Activated naive CD8-positive, alpha-beta T cell treated with anti-CD3 and anti-CD28 coated beads for 36 hours (primary cell): ENCODE data around the gene RBMY1E. TPM values are rescaled to one million over a fixed set of nuclear protein-coding genes. Genes with fewer than 3 reads are reported as not detected.
"Not testable (repeated sequence)": the region's sequence is repeated elsewhere in the genome, so short reads cannot be mapped to it uniquely, and the experiment has no call there.

ENCODE experiments used
- DNase-seq: peaks from one replicate; pipeline ENCODE4 v3.0.0; 2021
- H3K27ac Mint-ChIP-seq: one replicate; pipeline ENCODE4 v1.8.0; 2022; ENCODE audit warnings: mild to moderate bottlenecking, moderate library complexity, mixed read lengths
- H3K27me3 Mint-ChIP-seq: one replicate; pipeline ENCODE4 v1.8.0; 2022; ENCODE audit warnings: mild to moderate bottlenecking, mixed read lengths
- H3K36me3 Mint-ChIP-seq: one replicate; pipeline ENCODE4 v1.8.0; 2021; ENCODE audit warnings: mild to moderate bottlenecking, mixed read lengths
- H3K4me1 Mint-ChIP-seq: one replicate; pipeline ENCODE4 v1.8.0; 2021; ENCODE audit warnings: mixed read lengths
- H3K4me3 Mint-ChIP-seq: one replicate; pipeline ENCODE4 v1.8.0; 2022; ENCODE audit warnings: mild to moderate bottlenecking, moderate library complexity, mixed read lengths
- H3K9me3 Mint-ChIP-seq: one replicate; pipeline ENCODE4 v1.8.0; 2022; ENCODE audit warnings: mixed read lengths
- total RNA-seq, 2 experiments: library from RNA; stranded (reverse); gene quantifications; one replicate each; pipeline ENCODE4 v1.2.3, GENCODE V29; 2021

The RBMY1E gene
- total RNA-seq: not detected

DNA sequence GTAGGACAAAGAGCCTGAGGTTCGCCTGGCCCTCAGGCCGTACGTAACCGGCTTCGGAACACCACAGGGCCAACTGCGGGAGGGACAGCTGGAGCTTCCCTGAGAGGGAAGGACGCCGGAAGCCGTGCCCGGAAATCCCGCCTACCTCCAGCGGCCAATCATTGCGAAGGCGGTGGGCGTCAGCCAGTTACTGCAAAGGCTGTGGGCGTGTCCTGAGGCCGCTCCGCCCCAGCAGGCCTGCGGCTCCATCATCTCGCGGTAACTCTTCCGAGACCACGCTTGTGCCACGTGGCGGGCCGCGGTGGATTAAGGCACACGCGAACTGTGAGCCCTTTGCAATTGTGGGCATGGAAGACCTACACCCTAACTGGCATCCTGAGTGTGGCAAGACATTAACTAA, at the start of gene RBMY1E:
TSS of gene RBMY1E (minus strand) at position 101 of the 400 bp plus-strand sequence. CDS start 1,978 bp downstream, outside the sequence.
- H3K36me3 Mint-ChIP-seq, H3K4me3 Mint-ChIP-seq, H3K9me3 Mint-ChIP-seq, H3K4me1 Mint-ChIP-seq, H3K27ac Mint-ChIP-seq, DNase-seq, H3K27me3 Mint-ChIP-seq: not testable (repeated sequence)

- not testable (repeated sequence) for DNase-seq, H3K4me3 Mint-ChIP-seq, H3K27ac Mint-ChIP-seq, H3K27me3 Mint-ChIP-seq, H3K36me3 Mint-ChIP-seq, H3K4me1 Mint-ChIP-seq, H3K9me3 Mint-ChIP-seq
Measured at GRCh38 chrY:21894426-21894825, 23.4 kb downstream of the RBMY1E start, which contains the start of gene RBMY1D. TSS of gene RBMY1D (minus strand) at chrY:21894526. CDS start at chrY:21892513, 2,013 bp downstream.

DNA sequence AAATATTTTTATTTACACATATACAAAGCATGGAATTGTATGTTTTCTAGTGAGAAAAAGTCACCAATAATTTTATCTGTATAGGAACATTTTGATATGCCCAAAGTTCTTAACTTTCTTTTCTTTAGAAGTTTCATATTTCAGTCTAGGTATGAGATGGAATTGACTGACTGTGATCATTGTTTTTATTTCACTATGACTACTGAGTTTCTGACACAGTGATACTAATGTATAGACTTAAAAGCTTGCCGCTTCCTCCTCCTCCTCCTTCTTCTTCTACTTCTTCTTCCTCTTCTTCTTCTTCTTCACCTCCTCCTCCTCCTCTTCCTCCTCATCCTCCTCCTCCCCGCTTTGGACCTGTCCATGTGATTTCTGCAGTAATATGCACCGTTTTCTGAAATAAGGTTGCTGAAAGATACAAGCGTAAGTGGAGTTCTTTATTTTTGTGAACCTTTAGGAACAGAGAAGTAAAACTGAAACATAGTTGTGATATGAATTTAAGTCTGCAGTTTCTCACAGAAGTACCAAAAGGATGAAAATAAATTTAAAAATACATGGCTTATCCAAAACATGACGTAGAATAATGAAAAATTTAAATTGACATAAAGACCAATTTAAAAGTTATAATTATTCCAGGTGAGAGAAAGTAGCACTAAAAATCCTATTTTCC, 48.3 kb downstream of the RBMY1E start:
- not testable (repeated sequence) for H3K36me3 Mint-ChIP-seq, H3K4me3 Mint-ChIP-seq, H3K4me1 Mint-ChIP-seq, H3K27ac Mint-ChIP-seq, DNase-seq, H3K27me3 Mint-ChIP-seq, H3K9me3 Mint-ChIP-seq

Other genes with a start within 250 kb of the RBMY1E start
- not detected for gene RBMY1D, start 23.5 kb downstream of the RBMY1E start, total RNA-seq